ENCODE results near the gene IL3RA.

DNA sequence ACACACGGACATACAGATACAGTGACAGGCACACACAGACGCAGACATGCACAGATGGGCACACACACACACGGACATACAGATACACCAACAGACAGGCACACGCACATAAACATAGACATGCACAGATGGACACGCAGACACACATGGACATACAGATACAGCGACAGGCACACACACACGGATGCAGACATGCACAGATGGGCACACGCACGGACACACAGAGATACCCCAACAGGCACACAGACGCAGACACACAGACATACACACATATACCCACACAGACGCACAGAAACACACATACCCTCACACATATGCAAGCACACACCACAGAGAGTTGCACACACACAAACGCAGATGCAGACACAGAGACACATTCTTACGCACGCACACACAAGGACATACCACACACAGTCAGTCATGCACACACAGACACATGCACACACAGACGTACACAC lies 79.8 kb downstream of the IL3RA start:
- TF ChIP-seq, protein P1, sequence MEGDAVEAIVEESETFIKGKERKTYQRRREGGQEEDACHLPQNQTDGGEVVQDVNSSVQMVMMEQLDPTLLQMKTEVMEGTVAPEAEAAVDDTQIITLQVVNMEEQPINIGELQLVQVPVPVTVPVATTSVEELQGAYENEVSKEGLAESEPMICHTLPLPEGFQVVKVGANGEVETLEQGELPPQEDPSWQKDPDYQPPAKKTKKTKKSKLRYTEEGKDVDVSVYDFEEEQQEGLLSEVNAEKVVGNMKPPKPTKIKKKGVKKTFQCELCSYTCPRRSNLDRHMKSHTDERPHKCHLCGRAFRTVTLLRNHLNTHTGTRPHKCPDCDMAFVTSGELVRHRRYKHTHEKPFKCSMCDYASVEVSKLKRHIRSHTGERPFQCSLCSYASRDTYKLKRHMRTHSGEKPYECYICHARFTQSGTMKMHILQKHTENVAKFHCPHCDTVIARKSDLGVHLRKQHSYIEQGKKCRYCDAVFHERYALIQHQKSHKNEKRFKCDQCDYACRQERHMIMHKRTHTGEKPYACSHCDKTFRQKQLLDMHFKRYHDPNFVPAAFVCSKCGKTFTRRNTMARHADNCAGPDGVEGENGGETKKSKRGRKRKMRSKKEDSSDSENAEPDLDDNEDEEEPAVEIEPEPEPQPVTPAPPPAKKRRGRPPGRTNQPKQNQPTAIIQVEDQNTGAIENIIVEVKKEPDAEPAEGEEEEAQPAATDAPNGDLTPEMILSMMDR (IDR thresholded peaks at IDR 0.05; ENCODE audit: low read depth, low read length, poor library complexity, severe bottlenecking): no peak
- TF ChIP-seq EZH2phosphoT487 (IDR thresholded peaks at IDR 0.05; ENCODE audit: borderline replicate concordance, low read length): no peak
